Neural cell (in vitro differentiated cells): Measurements from ENCODE around the gene VSIG10L2.

Source experiments
- EZH2 ChIP-seq: fragments of 200-600, 300-800 bp; shearing (Covaris generic), sonication (generic); IDR thresholded peaks from 2 replicates; pipeline ENCODE4 v1.6.1; 2014; ENCODE audit warnings: antibody characterized with exemption, low read length, borderline replicate concordance, mild to moderate bottlenecking; ENCODE audit not compliant: insufficient read depth, poor library complexity, severe bottlenecking
- POLR2AphosphoS5 ChIP-seq: IDR thresholded peaks from 2 replicates; pipeline ENCODE4 v1.6.1; 2012
- TF ChIP-seq, protein P1 (sequence below): fragments of 450-650 bp; IDR thresholded peaks from 2 replicates; pipeline ENCODE4 v1.5.1; 2014; ENCODE audit warnings: antibody characterized with exemption, mild to moderate bottlenecking, moderate library complexity; ENCODE audit not compliant: poor library complexity, severe bottlenecking

DNA sequence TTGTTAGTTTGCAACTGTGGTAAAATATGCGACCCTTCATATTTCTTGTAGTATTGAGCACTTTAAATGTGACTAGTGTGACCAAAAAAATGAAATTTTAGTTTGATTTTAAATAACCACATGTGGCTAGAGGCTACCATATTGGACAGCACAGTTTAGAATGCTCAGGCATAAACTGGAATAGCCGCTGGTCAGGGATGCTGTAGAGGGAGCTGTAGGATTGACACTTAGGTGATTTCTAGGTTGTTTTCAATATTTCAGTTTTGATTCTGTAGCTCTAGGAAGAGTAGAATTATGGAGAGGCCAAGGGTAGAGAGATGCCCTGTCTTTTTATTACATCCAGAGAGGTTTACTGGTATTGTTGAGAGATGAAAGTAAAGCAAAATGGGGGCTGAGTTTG, 10.8 kb upstream of the VSIG10L2 start:
- TF ChIP-seq, protein P1, sequence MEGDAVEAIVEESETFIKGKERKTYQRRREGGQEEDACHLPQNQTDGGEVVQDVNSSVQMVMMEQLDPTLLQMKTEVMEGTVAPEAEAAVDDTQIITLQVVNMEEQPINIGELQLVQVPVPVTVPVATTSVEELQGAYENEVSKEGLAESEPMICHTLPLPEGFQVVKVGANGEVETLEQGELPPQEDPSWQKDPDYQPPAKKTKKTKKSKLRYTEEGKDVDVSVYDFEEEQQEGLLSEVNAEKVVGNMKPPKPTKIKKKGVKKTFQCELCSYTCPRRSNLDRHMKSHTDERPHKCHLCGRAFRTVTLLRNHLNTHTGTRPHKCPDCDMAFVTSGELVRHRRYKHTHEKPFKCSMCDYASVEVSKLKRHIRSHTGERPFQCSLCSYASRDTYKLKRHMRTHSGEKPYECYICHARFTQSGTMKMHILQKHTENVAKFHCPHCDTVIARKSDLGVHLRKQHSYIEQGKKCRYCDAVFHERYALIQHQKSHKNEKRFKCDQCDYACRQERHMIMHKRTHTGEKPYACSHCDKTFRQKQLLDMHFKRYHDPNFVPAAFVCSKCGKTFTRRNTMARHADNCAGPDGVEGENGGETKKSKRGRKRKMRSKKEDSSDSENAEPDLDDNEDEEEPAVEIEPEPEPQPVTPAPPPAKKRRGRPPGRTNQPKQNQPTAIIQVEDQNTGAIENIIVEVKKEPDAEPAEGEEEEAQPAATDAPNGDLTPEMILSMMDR, result no peak
- TF ChIP-seq POLR2AphosphoS5 (no peak), EZH2 (no peak)
